GM21717 (cell line): Measurements from ENCODE around the gene NUP188.

Source experiments
- ATAC-seq: cut with Tn5 transposase; IDR thresholded peaks from one replicate; pipeline ENCODE4 v1.9.1; 2021; ENCODE audit warnings: mild to moderate bottlenecking, moderate library complexity; ENCODE audit not compliant: unreplicated experiment

The NUP188 gene

GRCh38 chr9:128947527-128948301 is at the start of gene NUP188, which contains the start of gene DOLK:
NUP188 (plus strand) TSS chr9:128947699; CDS start chr9:128947720, 21 bp downstream.
DOLK (minus strand) TSS chr9:128947603; CDS start chr9:128947303, 300 bp downstream.
- ATAC-seq: peak; percentile 63

- no peak for ATAC-seq
Observed at GRCh38 chr9:128898382-128898781, 49.1 kb upstream of the NUP188 start.

- no peak for ATAC-seq
Observed at GRCh38 chr9:128898845-128899565, 48.5 kb upstream of the NUP188 start.

- ATAC-seq: no peak
Observed at GRCh38 chr9:128899566-128900322, 47.8 kb upstream of the NUP188 start.

- ATAC-seq: no peak
Observed at GRCh38 chr9:128901379-128901778, 46.1 kb upstream of the NUP188 start.

- no peak for ATAC-seq
Observed at GRCh38 chr9:128901822-128902221, 45.7 kb upstream of the NUP188 start.

- peak; percentile 65 for ATAC-seq
Observed at GRCh38 chr9:128902351-128903078, 45.0 kb upstream of the NUP188 start.

- ATAC-seq: no peak
Observed at GRCh38 chr9:128903079-128903461, 44.4 kb upstream of the NUP188 start.

GRCh38 chr9:128903871-128904620 is 43.5 kb upstream of the NUP188 start:
- no peak for ATAC-seq

GRCh38 chr9:128905964-128906363 is 41.5 kb upstream of the NUP188 start:
- ATAC-seq: no peak

GRCh38 chr9:128906741-128907140 is 40.8 kb upstream of the NUP188 start:
- ATAC-seq: no peak

GRCh38 chr9:128908372-128908771 is 39.1 kb upstream of the NUP188 start:
- no peak for ATAC-seq

GRCh38 chr9:128909859-128910258 is 37.6 kb upstream of the NUP188 start:
- no peak for ATAC-seq

- ATAC-seq: no peak
Observed at GRCh38 chr9:128910906-128911305, 36.6 kb upstream of the NUP188 start.

- no peak for ATAC-seq
Observed at GRCh38 chr9:128911529-128912035, 35.9 kb upstream of the NUP188 start.

GRCh38 chr9:128912270-128912853 is 35.1 kb upstream of the NUP188 start:
- no peak for ATAC-seq

- ATAC-seq: no peak
Observed at GRCh38 chr9:128913048-128913900, 34.2 kb upstream of the NUP188 start.

- ATAC-seq: no peak
Observed at GRCh38 chr9:128913995-128914772, 33.3 kb upstream of the NUP188 start.
